ENCODE measurements around the gene RBMX.

GRCh38 chrX:136868283-136869055 lies 12.1 kb downstream of the RBMX start:
- no peak for TF ChIP-seq CTCF (IDR thresholded peaks at IDR 0.05)
- TF ChIP-seq POLR2A (IDR thresholded peaks at IDR 0.05) = no peak
- no peak for TF ChIP-seq POLR2AphosphoS5 (IDR thresholded peaks at IDR 0.05)
